Measurements from ENCODE around the gene OR2T3. TPM values are rescaled to one million over a fixed set of nuclear protein-coding genes. Genes with fewer than 3 reads are reported as not detected.
"Not testable (repeated sequence)": the region's sequence is repeated elsewhere in the genome, so short reads cannot be mapped to it uniquely, and the experiment has no call there.

The OR2T3 gene
- total RNA-seq, 1 experiment from 2014 or later = not detected

DNA sequence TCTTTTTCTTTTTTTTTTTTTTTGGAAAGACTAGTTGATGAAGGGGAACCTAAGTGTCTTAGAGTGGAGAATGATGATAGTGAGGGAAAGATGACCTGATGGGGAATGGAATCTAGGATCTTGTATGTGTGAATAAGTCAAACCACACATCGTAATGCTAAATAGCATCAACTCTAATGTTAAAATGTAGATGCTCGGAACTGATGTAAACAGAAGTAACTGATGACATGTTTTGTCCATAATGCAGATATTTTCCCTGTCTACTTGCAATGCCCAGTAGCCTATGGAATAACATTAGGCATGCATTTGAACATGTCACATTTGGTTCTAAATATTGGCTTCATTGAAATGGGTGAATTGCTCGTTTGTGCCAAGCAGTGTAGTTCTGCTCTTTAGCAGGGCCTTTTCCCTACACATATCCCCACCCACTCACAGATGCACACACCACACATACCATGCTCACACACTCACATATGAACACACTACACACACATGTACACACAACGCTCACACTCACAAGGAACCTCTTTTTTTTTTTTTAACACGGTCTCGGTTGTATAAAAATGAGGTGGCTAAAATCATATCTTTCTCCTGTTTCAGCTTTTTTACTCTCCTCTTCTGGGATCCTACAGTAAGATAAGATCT lies 23.2 kb upstream of the OR2T3 start:
- POLR2A ChIA-PET (ENCODE audit: unreplicated experiment); H3K4me1 ChIP-seq (replicated peaks; ENCODE audit: insufficient read depth); H3K4me3 ChIP-seq; BruUV-seq (replicated peaks); intact Hi-C loops (cut with micrococcal nuclease; ENCODE audit: unreplicated experiment); H4K20me1 ChIP-seq (ENCODE audit: insufficient read depth); H3K36me3 ChIP-seq (ENCODE audit: low read depth); DNase-seq; H3F3A ChIP-seq (ENCODE audit: insufficient read depth, low read depth); H2AFZ ChIP-seq; H3K9me2 ChIP-seq (ENCODE audit: insufficient read depth); H3K9me3 ChIP-seq (ENCODE audit: insufficient read depth, low read depth); H3K79me2 ChIP-seq (ENCODE audit: low read depth); CTCF ChIA-PET; H3K4me2 ChIP-seq; H3K27me3 ChIP-seq (ENCODE audit: insufficient read depth, low read depth); H3K27ac ChIP-seq: not testable (repeated sequence)

GRCh38 chr1:248450466-248451145 lies 22.5 kb upstream of the OR2T3 start:
- H3K9me3 ChIP-seq (ENCODE audit: insufficient read depth, low read depth); H4K20me1 ChIP-seq (ENCODE audit: insufficient read depth); BruUV-seq (replicated peaks); H3K27ac ChIP-seq; intact Hi-C loops (cut with micrococcal nuclease; ENCODE audit: unreplicated experiment); H3K4me2 ChIP-seq; H3K4me1 ChIP-seq (replicated peaks; ENCODE audit: insufficient read depth); H3F3A ChIP-seq (ENCODE audit: insufficient read depth, low read depth); H3K27me3 ChIP-seq (ENCODE audit: insufficient read depth, low read depth); H3K36me3 ChIP-seq (ENCODE audit: low read depth); DNase-seq; H3K9me2 ChIP-seq (ENCODE audit: insufficient read depth); H3K79me2 ChIP-seq (ENCODE audit: low read depth); H3K4me3 ChIP-seq; H2AFZ ChIP-seq; CTCF ChIA-PET; POLR2A ChIA-PET (ENCODE audit: unreplicated experiment): not testable (repeated sequence)

GRCh38 chr1:248453619-248454018 lies 19.5 kb upstream of the OR2T3 start:
- DNase-seq; intact Hi-C loops (cut with micrococcal nuclease; ENCODE audit: unreplicated experiment); CTCF ChIA-PET; H3K4me3 ChIP-seq; H4K20me1 ChIP-seq (ENCODE audit: insufficient read depth); POLR2A ChIA-PET (ENCODE audit: unreplicated experiment); BruUV-seq (replicated peaks); H3K79me2 ChIP-seq (ENCODE audit: low read depth); H3K9me2 ChIP-seq (ENCODE audit: insufficient read depth); H3K27ac ChIP-seq; H3K4me2 ChIP-seq; H3K36me3 ChIP-seq (ENCODE audit: low read depth); H3K4me1 ChIP-seq (replicated peaks; ENCODE audit: insufficient read depth); H3K9me3 ChIP-seq (ENCODE audit: insufficient read depth, low read depth); H3K27me3 ChIP-seq (ENCODE audit: insufficient read depth, low read depth); H3F3A ChIP-seq (ENCODE audit: insufficient read depth, low read depth); H2AFZ ChIP-seq: not testable (repeated sequence)

GRCh38 chr1:248455045-248455444 lies 18.1 kb upstream of the OR2T3 start:
- DNase-seq; H3K27me3 ChIP-seq (ENCODE audit: insufficient read depth, low read depth); CTCF ChIA-PET; H3K4me1 ChIP-seq (replicated peaks; ENCODE audit: insufficient read depth); H3K27ac ChIP-seq; H3K79me2 ChIP-seq (ENCODE audit: low read depth); H3K4me3 ChIP-seq; H3F3A ChIP-seq (ENCODE audit: insufficient read depth, low read depth); intact Hi-C loops (cut with micrococcal nuclease; ENCODE audit: unreplicated experiment); H4K20me1 ChIP-seq (ENCODE audit: insufficient read depth); H3K9me3 ChIP-seq (ENCODE audit: insufficient read depth, low read depth); POLR2A ChIA-PET (ENCODE audit: unreplicated experiment); H3K4me2 ChIP-seq; H3K36me3 ChIP-seq (ENCODE audit: low read depth); BruUV-seq (replicated peaks); H3K9me2 ChIP-seq (ENCODE audit: insufficient read depth); H2AFZ ChIP-seq: not testable (repeated sequence)

DNA sequence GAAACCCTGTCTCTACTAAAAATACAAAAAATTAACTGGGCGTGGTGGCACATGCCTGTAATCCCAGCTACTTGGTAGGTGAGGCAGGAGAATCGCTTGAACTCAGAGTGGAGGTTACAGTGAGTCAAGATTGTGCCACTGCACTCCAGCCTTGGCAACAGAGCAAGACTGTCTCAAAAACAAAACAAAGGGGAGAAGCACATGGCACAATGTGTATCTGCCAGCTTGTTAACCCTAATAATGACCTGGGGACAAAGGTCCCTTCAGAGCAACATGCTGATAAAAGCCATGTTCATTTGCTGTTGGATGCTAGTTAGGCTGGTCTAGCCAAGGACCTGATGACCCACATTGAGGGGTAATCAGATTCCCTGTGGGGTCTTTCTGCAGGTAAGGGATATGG lies 16.5 kb upstream of the OR2T3 start:
- H3K4me2 ChIP-seq; POLR2A ChIA-PET (ENCODE audit: unreplicated experiment); BruUV-seq (replicated peaks); intact Hi-C loops (cut with micrococcal nuclease; ENCODE audit: unreplicated experiment); H3K9me3 ChIP-seq (ENCODE audit: insufficient read depth, low read depth); H3K4me3 ChIP-seq; CTCF ChIA-PET; H3K9me2 ChIP-seq (ENCODE audit: insufficient read depth); H3K27me3 ChIP-seq (ENCODE audit: insufficient read depth, low read depth); H2AFZ ChIP-seq; H3K79me2 ChIP-seq (ENCODE audit: low read depth); DNase-seq; H3K4me1 ChIP-seq (replicated peaks; ENCODE audit: insufficient read depth); H3F3A ChIP-seq (ENCODE audit: insufficient read depth, low read depth); H4K20me1 ChIP-seq (ENCODE audit: insufficient read depth); H3K27ac ChIP-seq; H3K36me3 ChIP-seq (ENCODE audit: low read depth): not testable (repeated sequence)

- intact Hi-C loops (cut with micrococcal nuclease; ENCODE audit: unreplicated experiment); H3K4me2 ChIP-seq; POLR2A ChIA-PET (ENCODE audit: unreplicated experiment); DNase-seq; H3K4me3 ChIP-seq; H3F3A ChIP-seq (ENCODE audit: insufficient read depth, low read depth); H3K27me3 ChIP-seq (ENCODE audit: insufficient read depth, low read depth); H3K27ac ChIP-seq; CTCF ChIA-PET; H3K4me1 ChIP-seq (replicated peaks; ENCODE audit: insufficient read depth); H3K79me2 ChIP-seq (ENCODE audit: low read depth); H2AFZ ChIP-seq; BruUV-seq (replicated peaks); H3K9me3 ChIP-seq (ENCODE audit: insufficient read depth, low read depth); H4K20me1 ChIP-seq (ENCODE audit: insufficient read depth); H3K36me3 ChIP-seq (ENCODE audit: low read depth); H3K9me2 ChIP-seq (ENCODE audit: insufficient read depth): not testable (repeated sequence)
Measured at GRCh38 chr1:248459117-248459516, 14.0 kb upstream of the OR2T3 start.

Measured in PC-9 (cell line).